ENCODE measurements around the gene EEF2KMT. TPM values are rescaled to one million over a fixed set of nuclear protein-coding genes. Genes with fewer than 3 reads are reported as not detected.

The EEF2KMT gene
- total and polyA plus RNA-seq, 9 of the 15 experiments (the other 6 are each of a cell fraction or from before 2014, with no cell fraction given) = 4.2 to 22.7 (median 12.8) TPM

DNA sequence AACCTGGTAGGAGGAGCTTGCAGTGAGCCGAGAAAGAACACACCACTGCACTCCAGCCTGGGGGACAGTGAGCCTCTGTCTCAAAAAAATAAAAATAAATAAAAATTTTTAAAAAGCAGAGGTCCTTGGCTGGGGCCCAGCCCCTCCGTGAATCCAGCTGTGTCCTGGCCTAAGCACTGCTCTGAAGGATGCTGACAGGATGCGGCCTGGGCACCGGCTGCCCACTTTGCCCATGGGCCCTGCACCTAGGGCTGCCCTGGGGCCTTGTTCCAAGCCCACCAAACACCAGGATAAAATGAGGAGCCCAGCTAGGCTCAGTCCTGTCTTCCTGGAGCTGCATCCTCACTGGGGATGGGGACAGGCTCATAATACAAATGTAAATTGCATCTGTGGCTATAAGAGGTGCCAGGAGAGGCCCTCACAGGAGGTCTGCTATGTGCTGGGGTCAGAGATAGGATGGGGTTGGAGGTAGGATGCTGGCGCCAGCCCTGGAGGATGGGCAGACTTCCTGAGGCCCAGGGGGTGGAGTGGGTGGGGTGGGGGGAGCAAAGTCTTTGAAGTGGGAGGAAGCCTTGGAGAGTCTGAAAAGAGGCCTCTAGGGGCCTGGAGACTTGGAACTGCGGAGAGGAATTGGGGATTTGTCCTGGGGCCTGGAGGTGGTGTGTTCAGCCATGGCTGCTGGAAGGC is 38.1 kb downstream of the EEF2KMT start (continued):
- no peak for TF ChIP-seq CUX1 (CRISPR knock-in tag; IDR thresholded peaks at IDR 0.05)
- TF ChIP-seq NUFIP1 (IDR thresholded peaks at IDR 0.05; ENCODE audit: partially characterized antibody) = no peak
- no peak for TF ChIP-seq NCOA4 (IDR thresholded peaks at IDR 0.05; ENCODE audit: partially characterized antibody)
- no peak for TF ChIP-seq MTF1 (CRISPR knock-in tag; IDR thresholded peaks at IDR 0.05; ENCODE audit: borderline replicate concordance)
- no peak for TF ChIP-seq NR2F6 (CRISPR knock-in tag; IDR thresholded peaks at IDR 0.05)
- no peak for TF ChIP-seq RCOR1 (IDR thresholded peaks at IDR 0.05; ENCODE audit: borderline replicate concordance in 1 of 2, low read depth in 2 of 2, low read length in 2 of 2)
- TF ChIP-seq ZNF197 (CRISPR knock-in tag; IDR thresholded peaks at IDR 0.05; ENCODE audit: low read depth) = no peak
- TF ChIP-seq YY1 (IDR thresholded peaks at IDR 0.05; ENCODE audit: borderline replicate concordance in 1 of 3, control insufficient read depth in 1 of 3, extremely low read depth in 1 of 3, insufficient read depth in 3 of 3, insufficient read length in 1 of 3, insufficient replicate concordance in 2 of 3, low read depth in 1 of 3, low read length in 2 of 3) = no peak
- TF ChIP-seq CEBPB (tag; IDR thresholded peaks at IDR 0.05) = no peak
- no peak for TF ChIP-seq SAFB2 (IDR thresholded peaks at IDR 0.05; ENCODE audit: borderline replicate concordance, low read depth, low read length, severe bottlenecking)
- no peak for TF ChIP-seq MAFG (tag; conservative IDR thresholded peaks at IDR 0.05)
- TF ChIP-seq KAT8 (IDR thresholded peaks at IDR 0.05; ENCODE audit: low read depth) = no peak
- no peak for TF ChIP-seq PPARD (CRISPR knock-in tag; IDR thresholded peaks at IDR 0.05)
- no peak for TF ChIP-seq PTBP1 (IDR thresholded peaks at IDR 0.05; ENCODE audit: low read depth, low read length)

All from K562 (cell line).